HL-60/S4 treated with retinoic acid at 250 ng/mL for 4 days and 3 days (cell line): ENCODE results near the gene LRCH4.

Experiments used
- in situ Hi-C: fragments of 300-500 bp; cut with MboI; formaldehyde crosslinking; loops from 2 replicates; pipeline ENCODE4 v1.7.0; 2022; ENCODE audit warnings: low sequenced_read_pairs

Gene LRCH4

GRCh38 chr7:100583132-100584053 lies 2.5 kb downstream of the LRCH4 start:
- in situ Hi-C loops: no loop called here

- in situ Hi-C loops: no loop called here
Observed at GRCh38 chr7:100582650-100583049, 3.3 kb downstream of the LRCH4 start.

GRCh38 chr7:100582041-100582579 lies 3.8 kb downstream of the LRCH4 start:
- in situ Hi-C loops: no loop called here

GRCh38 chr7:100580466-100581283 lies 5.3 kb downstream of the LRCH4 start:
- in situ Hi-C loops: no loop called here

GRCh38 chr7:100578246-100579183 lies 7.4 kb downstream of the LRCH4 start:
- in situ Hi-C loops: loop anchor here (10.0 kb wide), 1 partner anchor 106 kb away; no protein-coding TSS in a partner anchor

- in situ Hi-C loops: loop anchor here (10.0 kb wide), 1 partner anchor 107 kb away; no protein-coding TSS in a partner anchor
Observed at GRCh38 chr7:100577507-100577906, 8.4 kb downstream of the LRCH4 start.

- in situ Hi-C loops: loop anchor here (10.0 kb wide), 1 partner anchor 108 kb away; no protein-coding TSS in a partner anchor
Observed at GRCh38 chr7:100577103-100577502, 8.8 kb downstream of the LRCH4 start.

GRCh38 chr7:100576384-100576993 lies 9.4 kb downstream of the LRCH4 start:
- in situ Hi-C loops: loop anchor here (10.0 kb wide), 1 partner anchor 108 kb away; no protein-coding TSS in a partner anchor

- in situ Hi-C loops: loop anchor here (10.0 kb wide), 1 partner anchor 109 kb away; no protein-coding TSS in a partner anchor
Observed at GRCh38 chr7:100575746-100576383, 10.1 kb downstream of the LRCH4 start.

- in situ Hi-C loops: loop anchor here (10.0 kb wide), 1 partner anchor 110 kb away; no protein-coding TSS in a partner anchor
Observed at GRCh38 chr7:100575206-100575631, 10.7 kb downstream of the LRCH4 start.

GRCh38 chr7:100574362-100575205 lies 11.3 kb downstream of the LRCH4 start:
- in situ Hi-C loops: loop anchor here (10.0 kb wide), 1 partner anchor 110 kb away; no protein-coding TSS in a partner anchor

GRCh38 chr7:100573691-100574361 lies 12.1 kb downstream of the LRCH4 start, which contains the start of gene SAP25:
Gene SAP25, minus strand, starts transcription at chr7:100573900. Its CDS starts 158 bp downstream, at chr7:100573742.
- in situ Hi-C loops: loop anchor here (10.0 kb wide), 1 partner anchor 111 kb away; no protein-coding TSS in a partner anchor

- in situ Hi-C loops: loop anchor here (10.0 kb wide), 1 partner anchor 112 kb away; no protein-coding TSS in a partner anchor
Observed at GRCh38 chr7:100572949-100573675, 12.8 kb downstream of the LRCH4 start.

GRCh38 chr7:100572281-100572948 lies 13.5 kb downstream of the LRCH4 start:
- in situ Hi-C loops: loop anchor here (10.0 kb wide), 1 partner anchor 112 kb away; no protein-coding TSS in a partner anchor

- in situ Hi-C loops: loop anchor here (10.0 kb wide), 1 partner anchor 113 kb away; no protein-coding TSS in a partner anchor
Observed at GRCh38 chr7:100571829-100572116, 14.2 kb downstream of the LRCH4 start.
